Fibroblast of pulmonary artery (primary cell): ENCODE data around the gene FAM110D.
A peak's percentile ranks its signal among the peaks of the same experiment; 100 is the strongest.

Experiments
- DNase-seq: peaks from one replicate; pipeline ENCODE4 v3.0.0-alpha.2; 2010; ENCODE audit warnings: low read depth
- H3K4me3 ChIP-seq: replicated peaks from 2 replicates; pipeline ENCODE4 v1.5.1; 2011; ENCODE audit warnings: low read depth, mild to moderate bottlenecking, control low read depth, low read length, moderate library complexity
- TF ChIP-seq, protein P1 (sequence below): IDR thresholded peaks from 2 replicates; pipeline ENCODE4 v1.5.1; 2011; ENCODE audit warnings: mild to moderate bottlenecking, control low read depth, low read length, inconsistent platforms; ENCODE audit errors: missing control alignments

Gene FAM110D

DNA sequence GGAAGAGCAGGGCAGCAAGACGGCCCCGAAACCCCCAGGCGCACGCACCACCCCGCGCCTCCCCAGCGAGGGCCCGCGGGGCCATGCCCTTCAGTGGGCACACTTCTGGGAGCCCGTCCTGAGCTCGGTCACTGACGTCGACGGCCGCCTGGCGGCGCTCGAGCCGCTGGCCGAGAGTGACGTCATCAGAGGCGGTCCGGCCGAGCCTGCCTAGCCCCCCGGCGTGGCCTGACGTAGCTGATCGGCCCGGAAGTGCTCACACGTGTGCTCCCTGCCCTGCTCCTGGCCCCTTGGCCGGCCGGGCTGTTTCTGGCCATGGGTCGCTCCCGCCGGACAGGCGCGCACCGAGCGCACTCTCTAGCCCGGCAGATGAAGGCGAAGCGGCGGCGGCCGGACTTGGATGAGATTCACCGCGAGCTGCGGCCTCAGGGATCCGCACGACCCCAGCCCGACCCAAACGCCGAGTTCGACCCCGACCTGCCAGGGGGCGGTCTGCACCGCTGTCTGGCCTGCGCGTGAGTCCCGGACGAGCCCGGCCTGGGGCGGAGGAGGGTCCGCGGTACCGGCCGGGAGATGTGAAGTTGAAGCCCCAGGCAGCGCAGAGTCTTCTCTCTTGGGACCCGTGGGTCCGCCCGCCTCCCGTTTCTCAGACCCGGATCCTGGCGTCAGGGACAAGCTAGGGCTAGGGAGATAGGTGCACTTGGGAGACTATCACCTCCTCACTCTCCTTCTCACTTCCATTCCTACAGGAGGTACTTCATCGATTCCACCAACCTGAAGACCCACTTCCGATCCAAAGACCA is 11.0 kb downstream of the FAM110D start, which contains the start of gene ZNF593:
Gene ZNF593 (plus strand): TSS at position 240 of the 803 bp plus-strand sequence. CDS start 76 bp downstream, at position 316.
- peak; percentile 93 for DNase-seq
- TF ChIP-seq, protein P1, sequence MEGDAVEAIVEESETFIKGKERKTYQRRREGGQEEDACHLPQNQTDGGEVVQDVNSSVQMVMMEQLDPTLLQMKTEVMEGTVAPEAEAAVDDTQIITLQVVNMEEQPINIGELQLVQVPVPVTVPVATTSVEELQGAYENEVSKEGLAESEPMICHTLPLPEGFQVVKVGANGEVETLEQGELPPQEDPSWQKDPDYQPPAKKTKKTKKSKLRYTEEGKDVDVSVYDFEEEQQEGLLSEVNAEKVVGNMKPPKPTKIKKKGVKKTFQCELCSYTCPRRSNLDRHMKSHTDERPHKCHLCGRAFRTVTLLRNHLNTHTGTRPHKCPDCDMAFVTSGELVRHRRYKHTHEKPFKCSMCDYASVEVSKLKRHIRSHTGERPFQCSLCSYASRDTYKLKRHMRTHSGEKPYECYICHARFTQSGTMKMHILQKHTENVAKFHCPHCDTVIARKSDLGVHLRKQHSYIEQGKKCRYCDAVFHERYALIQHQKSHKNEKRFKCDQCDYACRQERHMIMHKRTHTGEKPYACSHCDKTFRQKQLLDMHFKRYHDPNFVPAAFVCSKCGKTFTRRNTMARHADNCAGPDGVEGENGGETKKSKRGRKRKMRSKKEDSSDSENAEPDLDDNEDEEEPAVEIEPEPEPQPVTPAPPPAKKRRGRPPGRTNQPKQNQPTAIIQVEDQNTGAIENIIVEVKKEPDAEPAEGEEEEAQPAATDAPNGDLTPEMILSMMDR, result peak; percentile 72
- peak within 1 kb of the TSS; percentile 83 for H3K4me3 ChIP-seq

DNA sequence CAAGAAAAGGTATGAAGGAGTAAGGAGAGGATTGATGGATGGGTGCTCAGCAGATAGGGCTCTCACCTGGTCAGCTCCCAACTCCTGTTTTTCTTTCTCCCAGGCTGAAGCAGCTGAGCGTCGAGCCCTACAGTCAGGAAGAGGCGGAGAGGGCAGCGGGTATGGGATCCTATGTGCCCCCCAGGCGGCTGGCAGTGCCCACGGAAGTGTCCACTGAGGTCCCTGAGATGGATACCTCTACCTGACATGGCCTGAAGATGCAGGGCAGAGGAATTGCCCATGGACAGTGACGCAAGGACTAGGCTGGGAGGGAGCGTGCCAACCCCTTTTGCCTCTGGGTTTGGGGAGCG is 11.6 kb downstream of the FAM110D start:
- TF ChIP-seq, protein P1, result no peak
- peak overlapping the region; percentile 83 for H3K4me3 ChIP-seq
- DNase-seq, result no peak

DNA sequence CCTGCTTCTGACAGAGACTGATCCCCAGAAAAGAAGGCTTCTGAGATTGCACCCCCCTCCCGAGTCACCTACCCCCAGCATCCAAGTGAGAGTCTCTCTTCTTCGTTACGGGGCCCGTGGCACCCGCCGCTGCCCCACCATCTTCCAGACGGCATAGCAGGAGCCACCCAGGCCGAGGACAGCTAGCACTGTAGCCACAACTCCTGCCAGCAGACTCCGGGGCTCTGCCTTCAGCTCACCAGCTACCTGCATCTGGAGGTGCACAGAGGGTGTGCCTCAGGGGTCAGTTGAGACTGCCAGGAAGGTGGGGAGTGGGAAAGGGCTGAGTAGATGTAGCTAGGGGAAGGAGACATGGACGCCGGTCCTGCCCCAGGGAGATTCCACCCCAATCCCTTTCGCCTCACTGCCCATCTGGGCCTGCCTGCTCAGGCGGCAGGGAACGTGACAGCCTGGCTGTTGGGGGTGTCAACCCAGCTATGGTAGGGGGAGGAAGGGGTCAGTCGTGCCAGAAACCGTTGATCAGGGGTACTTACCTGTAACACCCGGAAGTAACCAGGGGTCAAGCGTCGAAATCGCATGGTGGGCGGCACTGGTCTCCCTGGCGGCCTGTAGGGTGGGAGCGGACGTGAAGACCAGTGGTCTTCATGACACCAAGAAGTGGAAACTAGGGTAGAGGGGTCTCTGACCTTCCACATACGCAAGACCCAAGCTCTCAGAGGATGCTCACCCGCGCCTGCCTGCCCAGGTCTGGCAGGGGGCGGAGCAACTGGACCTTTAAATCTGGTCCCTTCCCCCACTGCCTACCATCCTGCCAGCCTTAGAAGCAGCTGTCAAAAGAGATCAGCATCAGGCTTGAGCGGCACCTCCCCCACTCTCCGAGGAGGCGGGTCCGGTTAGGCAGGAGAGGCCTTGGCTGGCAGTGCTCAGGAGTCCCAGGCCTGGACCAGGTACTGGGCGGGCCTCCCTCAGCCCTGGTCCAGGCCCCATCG is 12.5 kb downstream of the FAM110D start, which contains the start of gene ZNF593OS:
Gene ZNF593OS (minus strand): TSS at position 749 of the 989 bp plus-strand sequence. CDS start 171 bp downstream, at position 578.
- peak within 1 kb of the TSS; percentile 83 for H3K4me3 ChIP-seq
- TF ChIP-seq, protein P1, result no peak
- no peak for DNase-seq

DNA sequence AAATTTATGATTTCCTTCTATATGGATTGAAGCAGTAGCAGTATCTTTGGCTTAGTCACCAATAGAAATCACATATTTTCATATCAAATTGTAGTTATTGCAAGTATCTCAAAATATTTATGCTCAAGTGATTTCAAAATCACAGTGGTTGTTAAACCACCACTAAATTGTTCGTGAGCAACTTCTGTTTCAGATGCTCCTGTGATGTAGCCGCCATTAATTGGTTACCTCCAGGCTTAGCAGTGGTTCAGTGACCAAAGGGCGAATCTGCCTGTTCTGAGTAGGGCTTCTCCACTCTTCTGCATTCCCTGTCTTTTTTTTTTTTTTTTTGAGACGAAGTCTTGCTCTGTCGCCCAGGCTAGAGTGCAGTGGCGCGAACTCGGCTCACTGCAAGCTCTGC is 16.5 kb downstream of the FAM110D start:
- DNase-seq, result no peak
- no peak overlapping the region for H3K4me3 ChIP-seq
- TF ChIP-seq, protein P1, result no peak

DNA sequence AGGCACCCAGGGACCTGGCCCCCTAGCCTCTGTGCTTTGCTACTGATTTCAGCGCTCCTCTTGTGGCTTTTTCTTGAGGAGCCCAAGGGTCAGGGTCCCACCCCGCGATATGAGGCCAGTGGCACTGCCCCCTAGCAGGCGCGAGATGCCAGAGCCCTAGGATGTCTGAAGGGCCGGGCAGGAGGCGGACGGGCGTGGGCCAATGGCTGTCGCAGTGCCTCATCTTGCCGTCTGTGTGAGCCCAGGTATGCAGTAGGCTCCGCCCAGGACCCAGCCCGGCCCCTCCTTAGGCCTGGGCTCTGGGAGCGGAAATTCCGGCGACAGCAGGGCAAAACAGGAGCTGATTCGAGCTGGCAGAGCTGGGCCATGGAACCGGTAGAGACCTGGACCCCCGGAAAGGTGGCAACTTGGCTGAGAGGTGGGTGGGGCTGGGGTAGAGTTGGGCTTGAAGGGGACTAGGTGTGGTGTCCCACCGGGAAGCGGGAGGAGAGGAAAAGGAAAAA is 18.4 kb downstream of the FAM110D start, which contains the start of gene CNKSR1:
Gene CNKSR1 (plus strand): TSS at position 310 of the 503 bp plus-strand sequence. CDS start 57 bp downstream, at position 367.
- no peak for DNase-seq
- no peak within 1 kb of the TSS for H3K4me3 ChIP-seq

DNA sequence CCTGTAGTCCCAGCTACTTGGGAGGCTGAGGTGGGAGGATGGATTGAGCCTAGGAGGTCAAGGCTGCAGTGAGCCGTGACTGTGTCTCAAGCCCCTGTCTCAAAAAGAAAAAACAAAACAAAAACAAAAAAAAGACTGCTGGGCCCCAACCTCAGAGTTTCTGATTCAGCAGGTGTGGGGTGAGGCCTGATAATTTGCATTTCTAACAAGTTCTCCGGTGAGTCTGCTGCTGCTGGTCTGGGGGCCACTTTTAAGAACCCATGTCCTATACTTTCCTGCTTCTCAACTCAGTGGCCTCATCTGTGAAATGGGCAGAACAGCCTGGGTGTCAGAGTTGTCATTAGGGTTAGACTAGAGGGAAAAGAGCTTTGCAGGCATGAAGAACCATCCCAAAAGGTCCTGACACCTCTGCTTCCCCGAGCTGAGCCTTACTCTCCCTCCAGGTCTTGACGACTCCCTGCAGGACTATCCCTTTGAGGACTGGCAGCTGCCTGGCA is 21.2 kb downstream of the FAM110D start:
- TF ChIP-seq, protein P1, result no peak
- no peak for DNase-seq
- no peak overlapping the region for H3K4me3 ChIP-seq

More for the DNA sequence above, 18.4 kb downstream of the FAM110D start, which contains the start of gene CNKSR1:
- TF ChIP-seq, protein P1, result no peak
